K562 (cell line): ENCODE measurements around the gene WTIP.

Source experiments
- ARNT ChIP-seq, 2 experiments: fragments of 450-650 bp; IDR thresholded peaks; 2 replicates each; pipeline ENCODE4 v1.6.1; 2016; ENCODE audit warnings: mild to moderate bottlenecking in 1 of 2
- BMI1 ChIP-seq: fragments of 150-350 bp; IDR thresholded peaks from 2 replicates; pipeline ENCODE4 v1.6.1; 2014; ENCODE audit warnings: low read length
- CTCF ChIP-seq, 3 experiments: IDR thresholded peaks in 2 of 3; conservative IDR thresholded peaks in 1 of 3; 2 replicates each; pipeline ENCODE4 v1.5.1; 2011 to 2012; ENCODE audit warnings: low read length in 3 of 3, mild to moderate bottlenecking in 3 of 3, control low read depth in 2 of 3, improper control_type of control experiment in 1 of 3, inconsistent platforms in 1 of 3, low read depth in 1 of 3, mixed read lengths in 1 of 3, moderate library complexity in 1 of 3; ENCODE audit not compliant: insufficient read depth in 2 of 3
- FOXJ3 ChIP-seq: sonication (generic); formaldehyde crosslinking; IDR thresholded peaks from 2 replicates; pipeline ENCODE4 v1.4.0; 2020; ENCODE audit warnings: mild to moderate bottlenecking, missing genetic modification reagents
- HNRNPUL1 ChIP-seq: fragments of 200-400 bp; formaldehyde crosslinking; IDR thresholded peaks from 2 replicates; pipeline ENCODE4 v1.6.1; 2017; ENCODE audit warnings: low read length
- KDM1A ChIP-seq, 2 experiments: fragments of 450-650 bp; IDR thresholded peaks; 2 replicates each; pipeline ENCODE4 v1.6.1; 2016; ENCODE audit warnings: mild to moderate bottlenecking in 2 of 2
- MYBL2 ChIP-seq, 2 experiments: fragments of 450-650 bp in 1 of 2; sonication (generic) in 1 of 2; formaldehyde crosslinking in 1 of 2; IDR thresholded peaks; 2 replicates each; pipeline versions ENCODE4 v1.6.1 to v1.8.1; 2017 to 2022; ENCODE audit warnings: borderline replicate concordance in 1 of 2, inconsistent platforms in 1 of 2, low read depth in 1 of 2, mild to moderate bottlenecking in 1 of 2, missing genetic modification reagents in 1 of 2, moderate library complexity in 1 of 2
- POLR2A ChIP-seq: fragments of 450-650 bp; conservative IDR thresholded peaks from 2 replicates; pipeline ENCODE4 v1.6.1; 2016
- TBL1XR1 ChIP-seq, 2 experiments: IDR thresholded peaks; 2 replicates each; pipeline ENCODE4 v1.6.1; 2012; ENCODE audit warnings: improper control_type of control experiment in 2 of 2, low read length in 2 of 2, mild to moderate bottlenecking in 1 of 2
- ZNF274 ChIP-seq: IDR thresholded peaks from 2 replicates; pipeline ENCODE4 v1.6.1; 2011; ENCODE audit warnings: low read depth, mild to moderate bottlenecking, low read length, moderate library complexity, borderline replicate concordance
- TF ChIP-seq, protein P1 (sequence below), 2 experiments: fragments of 450-650 bp; conservative IDR thresholded peaks; 2 replicates each; pipeline ENCODE4 v1.6.1; 2017; ENCODE audit warnings: mild to moderate bottlenecking in 2 of 2, moderate library complexity in 2 of 2
- TF ChIP-seq, protein P2 (sequence below): sonication (generic); IDR thresholded peaks from 2 replicates; pipeline ENCODE4 v1.6.1; 2016

DNA sequence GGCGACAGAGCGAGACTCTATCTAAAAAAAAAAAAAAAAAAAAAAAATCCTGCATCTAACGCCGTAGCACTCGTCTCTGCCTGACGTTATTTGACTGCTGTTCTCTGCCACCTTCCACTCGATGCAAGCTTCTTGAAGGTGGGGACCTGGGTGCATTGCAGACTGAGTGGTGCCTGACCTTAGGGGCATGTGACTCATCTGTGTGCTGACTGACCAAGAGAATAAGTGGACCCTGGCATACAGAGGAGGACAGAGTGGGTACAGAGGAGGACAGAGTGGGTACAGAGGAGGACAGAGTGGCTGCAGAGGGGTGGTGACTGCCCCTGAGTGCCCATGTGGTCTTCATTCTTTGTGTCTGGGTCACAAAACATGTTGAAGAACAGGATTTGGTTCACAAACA lies 7.6 kb downstream of the WTIP start:
- no peak for TF ChIP-seq POLR2A
- TF ChIP-seq, protein P1, sequence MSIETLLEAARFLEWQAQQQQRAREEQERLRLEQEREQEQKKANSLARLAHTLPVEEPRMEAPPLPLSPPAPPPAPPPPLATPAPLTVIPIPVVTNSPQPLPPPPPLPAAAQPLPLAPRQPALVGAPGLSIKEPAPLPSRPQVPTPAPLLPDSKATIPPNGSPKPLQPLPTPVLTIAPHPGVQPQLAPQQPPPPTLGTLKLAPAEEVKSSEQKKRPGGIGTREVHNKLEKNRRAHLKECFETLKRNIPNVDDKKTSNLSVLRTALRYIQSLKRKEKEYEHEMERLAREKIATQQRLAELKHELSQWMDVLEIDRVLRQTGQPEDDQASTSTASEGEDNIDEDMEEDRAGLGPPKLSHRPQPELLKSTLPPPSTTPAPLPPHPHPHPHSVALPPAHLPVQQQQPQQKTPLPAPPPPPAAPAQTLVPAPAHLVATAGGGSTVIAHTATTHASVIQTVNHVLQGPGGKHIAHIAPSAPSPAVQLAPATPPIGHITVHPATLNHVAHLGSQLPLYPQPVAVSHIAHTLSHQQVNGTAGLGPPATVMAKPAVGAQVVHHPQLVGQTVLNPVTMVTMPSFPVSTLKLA (conservative IDR thresholded peaks at IDR 0.05): no peak
- TF ChIP-seq CTCF (IDR thresholded peaks at IDR 0.05 in 2 of 3, conservative IDR thresholded peaks at IDR 0.05 in 1 of 3; ENCODE audit: insufficient read depth in 2 of 3, low read depth in 1 of 3, low read length in 3 of 3): no peak
- TF ChIP-seq ARNT (IDR thresholded peaks at IDR 0.05): no peak
- no peak for TF ChIP-seq ZNF274
- TF ChIP-seq BMI1: no peak
- TF ChIP-seq MYBL2 (IDR thresholded peaks at IDR 0.05; ENCODE audit: low read depth): no peak
- TF ChIP-seq MYBL2 (CRISPR knock-in tag; IDR thresholded peaks at IDR 0.05; ENCODE audit: borderline replicate concordance): no peak
- TF ChIP-seq HNRNPUL1: no peak
- no peak for TF ChIP-seq FOXJ3 (CRISPR knock-in tag)
- TF ChIP-seq TBL1XR1 (IDR thresholded peaks at IDR 0.05; ENCODE audit: low read length in 2 of 2): no peak
- TF ChIP-seq KDM1A (IDR thresholded peaks at IDR 0.05): no peak
- TF ChIP-seq, protein P2, sequence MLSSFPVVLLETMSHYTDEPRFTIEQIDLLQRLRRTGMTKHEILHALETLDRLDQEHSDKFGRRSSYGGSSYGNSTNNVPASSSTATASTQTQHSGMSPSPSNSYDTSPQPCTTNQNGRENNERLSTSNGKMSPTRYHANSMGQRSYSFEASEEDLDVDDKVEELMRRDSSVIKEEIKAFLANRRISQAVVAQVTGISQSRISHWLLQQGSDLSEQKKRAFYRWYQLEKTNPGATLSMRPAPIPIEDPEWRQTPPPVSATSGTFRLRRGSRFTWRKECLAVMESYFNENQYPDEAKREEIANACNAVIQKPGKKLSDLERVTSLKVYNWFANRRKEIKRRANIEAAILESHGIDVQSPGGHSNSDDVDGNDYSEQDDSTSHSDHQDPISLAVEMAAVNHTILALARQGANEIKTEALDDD: no peak
